Body of pancreas (tissue), 4 donors: ENCODE results near the gene SKOR1. TPM values are rescaled to one million over a fixed set of nuclear protein-coding genes. Genes with fewer than 3 reads are reported as not detected.

Experiments used
- ATAC-seq: fragments of 150-250 bp; one replicate; pipeline ENCODE4 v1.9.1; 2016
- DNase-seq, 4 donors: peaks; one replicate each; pipeline ENCODE4 v3.0.0-alpha.2; 2019
- H3K27ac ChIP-seq, 4 donors: fragments of 200-600 bp; sonication (generic); 1 replicate in 3 of 4; 2 replicates in 1 of 4; pipeline versions ENCODE4 v1.5.1 to v1.6.1; 2016 to 2019; ENCODE audit warnings: mild to moderate bottlenecking in 1 of 4, mixed read lengths in 1 of 4, moderate library complexity in 1 of 4
- H3K27me3 ChIP-seq, 2 donors: fragments of 200-600 bp; sonication (generic); one replicate each; pipeline ENCODE4 v1.6.0; 2016; ENCODE audit warnings: mild to moderate bottlenecking in 1 of 2
- H3K36me3 ChIP-seq, 2 donors: fragments of 200-600 bp; sonication (generic); replicated peaks in 1 of 2; 2 replicates each; pipeline ENCODE4 v1.5.1; 2016; ENCODE audit warnings: low read depth in 2 of 2; ENCODE audit not compliant: insufficient read depth in 1 of 2
- H3K4me1 ChIP-seq: fragments of 200-600 bp; sonication (generic); one replicate; pipeline ENCODE4 v1.6.0; 2016
- H3K4me3 ChIP-seq, 2 donors: fragments of 200-600 bp; sonication (generic); 1 replicate in 1 of 2; 2 replicates in 1 of 2; pipeline ENCODE4 v1.5.1; 2016 to 2019
- H3K9me3 ChIP-seq, 3 donors: fragments of 200-600 bp; sonication (generic); 1 replicate in 2 of 3; 2 replicates in 1 of 3; pipeline ENCODE4 v1.5.1; 2016
- POLR2A ChIP-seq, 3 donors: fragments of 450-650 bp; IDR thresholded peaks; one replicate each; pipeline ENCODE4 v1.6.1; 2016; ENCODE audit warnings: antibody characterized with exemption in 3 of 3, mild to moderate bottlenecking in 2 of 3
- WGBS, 2 donors: methylation state at CpG; one replicate each; pipeline ENCODE4 v1.1.5; 2017; 5-methylcytosine and 5-hydroxymethylcytosine counted together
- intact Hi-C: fragments of 100-400 bp; cut with DNase I; formaldehyde crosslinking; loops from one replicate; pipeline ENCODE4 v1.15.1; 2023
- small RNA-seq: library from RNA; depleted of rRNA; stranded (forward); fragments of <200 nt; gene quantifications from one replicate; pipeline ENCODE3, GENCODE V24; 2016
- total RNA-seq, 2 donors: library from RNA; depleted of rRNA; stranded (reverse); fragments of >200 nt; gene quantifications; one replicate each; pipeline ENCODE4 v1.1.0, GENCODE V29; 2016
- TF ChIP-seq, protein P1 (sequence below), 7 experiments: fragments of 450-650 bp in 4 of 7; fragments of 200-600 bp in 3 of 7; sonication (generic) in 3 of 7; IDR thresholded peaks; one replicate each; pipeline ENCODE4 v1.5.1; 2016 to 2019; ENCODE audit warnings: antibody characterized with exemption in 7 of 7

The SKOR1 gene
- total RNA-seq, 2 donors from 2014 or later, result under 0.01 to 0.78 TPM

DNA sequence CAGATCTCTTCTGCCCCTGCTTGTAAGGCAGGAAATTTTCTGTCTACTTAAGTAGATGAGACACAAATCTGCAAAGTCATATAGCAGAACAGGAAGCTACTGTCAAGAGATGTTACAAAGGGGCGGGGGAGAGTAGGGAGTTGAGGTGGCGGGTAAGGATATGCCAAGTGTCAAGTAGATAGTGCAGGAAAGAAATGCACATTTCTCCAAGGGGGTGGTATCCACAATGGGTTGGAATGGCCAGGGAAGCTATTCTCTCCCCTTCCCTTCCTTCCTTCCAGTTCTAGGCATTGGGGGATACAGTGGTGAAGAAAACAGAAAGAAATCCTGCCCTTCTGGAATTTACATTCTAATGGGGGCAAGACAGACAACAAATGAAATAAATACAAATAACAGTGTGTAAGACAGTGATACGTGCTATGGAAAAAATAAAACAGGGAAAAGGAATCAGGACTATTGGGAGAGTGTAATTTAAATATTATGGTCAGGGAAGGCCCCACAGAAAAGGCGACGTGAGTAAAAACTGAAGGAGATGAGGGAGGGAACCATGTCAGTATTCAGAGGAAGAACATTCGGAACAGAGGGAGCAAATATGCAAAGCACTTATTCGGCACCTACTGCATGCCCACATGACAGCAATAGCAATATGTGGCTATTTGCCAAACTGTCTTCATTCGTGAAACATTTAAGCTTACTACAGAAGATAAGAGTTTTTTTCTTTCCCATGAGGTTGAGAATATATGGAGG lies 57.4 kb downstream of the SKOR1 start:
- H3K4me1 ChIP-seq, result peaks cover 14% of the 10 kb centered on the region
- no peak for ATAC-seq
- 66 to 73% methylated on average over 8 of the region's 8 CpGs for WGBS, 2 donors
- H3K27ac ChIP-seq, result peak overlapping the region in 1 of 4 donors; percentile 5
- peak in 1 of 4 donors; percentile 39 for DNase-seq
- no peaks in the 10 kb centered on the region for H3K9me3 ChIP-seq
- intact Hi-C loops, result no loop called here
- no peaks in the 10 kb centered on the region for H3K36me3 ChIP-seq
- H3K27me3 ChIP-seq, result no peaks in the 10 kb centered on the region
- H3K4me3 ChIP-seq, result no peak overlapping the region
- TF ChIP-seq POLR2A (IDR thresholded peaks at IDR 0.05), result no peak
- TF ChIP-seq, protein P1, sequence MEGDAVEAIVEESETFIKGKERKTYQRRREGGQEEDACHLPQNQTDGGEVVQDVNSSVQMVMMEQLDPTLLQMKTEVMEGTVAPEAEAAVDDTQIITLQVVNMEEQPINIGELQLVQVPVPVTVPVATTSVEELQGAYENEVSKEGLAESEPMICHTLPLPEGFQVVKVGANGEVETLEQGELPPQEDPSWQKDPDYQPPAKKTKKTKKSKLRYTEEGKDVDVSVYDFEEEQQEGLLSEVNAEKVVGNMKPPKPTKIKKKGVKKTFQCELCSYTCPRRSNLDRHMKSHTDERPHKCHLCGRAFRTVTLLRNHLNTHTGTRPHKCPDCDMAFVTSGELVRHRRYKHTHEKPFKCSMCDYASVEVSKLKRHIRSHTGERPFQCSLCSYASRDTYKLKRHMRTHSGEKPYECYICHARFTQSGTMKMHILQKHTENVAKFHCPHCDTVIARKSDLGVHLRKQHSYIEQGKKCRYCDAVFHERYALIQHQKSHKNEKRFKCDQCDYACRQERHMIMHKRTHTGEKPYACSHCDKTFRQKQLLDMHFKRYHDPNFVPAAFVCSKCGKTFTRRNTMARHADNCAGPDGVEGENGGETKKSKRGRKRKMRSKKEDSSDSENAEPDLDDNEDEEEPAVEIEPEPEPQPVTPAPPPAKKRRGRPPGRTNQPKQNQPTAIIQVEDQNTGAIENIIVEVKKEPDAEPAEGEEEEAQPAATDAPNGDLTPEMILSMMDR (IDR thresholded peaks at IDR 0.05), result no peak

DNA sequence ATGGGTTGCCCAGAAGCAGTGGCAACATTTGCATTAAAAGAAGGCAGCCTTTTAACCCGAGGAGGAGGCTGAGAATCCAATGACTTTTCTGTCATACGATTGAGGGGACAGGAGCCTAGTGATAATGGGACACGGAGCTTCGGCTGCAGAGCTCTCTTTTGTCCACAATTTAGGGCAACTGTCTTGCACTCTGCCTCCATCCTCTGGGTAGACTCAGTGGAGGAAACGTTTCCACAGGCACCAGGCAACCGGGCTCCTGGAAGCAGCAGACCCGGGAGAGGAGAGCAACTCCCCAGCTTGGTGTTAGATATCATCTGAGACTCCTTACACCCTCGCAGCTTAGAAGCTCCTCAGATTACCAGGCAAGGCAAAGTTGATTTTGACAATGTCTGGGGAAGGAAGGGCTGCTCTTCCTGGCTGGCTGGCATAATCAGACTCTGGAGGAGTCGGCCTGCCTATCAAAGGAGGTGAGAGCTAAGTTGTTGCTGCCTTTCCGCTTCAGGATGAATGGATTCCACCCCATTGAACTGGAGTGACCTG lies 58.0 kb downstream of the SKOR1 start:
- ATAC-seq, result no peak

DNA sequence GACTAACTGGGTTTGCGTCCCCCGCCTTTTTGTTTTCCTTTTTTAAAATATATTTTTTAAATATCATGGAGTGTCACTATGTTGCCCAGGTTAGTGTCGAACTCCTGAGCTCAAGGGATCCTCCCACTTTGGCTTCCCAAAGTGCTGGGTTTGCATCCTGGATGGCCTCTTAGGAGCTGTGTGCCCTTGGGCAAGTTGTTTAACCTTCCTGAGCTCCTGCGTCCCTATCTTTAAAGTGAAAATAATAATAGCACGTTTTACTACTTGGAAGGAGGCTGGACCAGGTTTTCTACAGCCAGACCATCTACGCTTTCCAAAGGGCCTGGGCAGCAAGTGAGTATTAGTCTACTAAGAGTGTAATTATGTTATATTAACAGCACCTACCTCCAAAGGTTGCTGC lies 58.7 kb downstream of the SKOR1 start:
- TF ChIP-seq, protein P1 (IDR thresholded peaks at IDR 0.05), result no peak
- TF ChIP-seq POLR2A (IDR thresholded peaks at IDR 0.05), result no peak
- WGBS, 2 donors, result 66 to 71% methylated on average over 6 of the region's 6 CpGs
- H3K4me3 ChIP-seq, result no peak overlapping the region
- no peaks in the 10 kb centered on the region for H3K27me3 ChIP-seq
- H3K27ac ChIP-seq, result peak overlapping the region in 3 of 4 donors; percentile 75 to 87 (median 77)
- DNase-seq (no peak), ATAC-seq (no peak)
- intact Hi-C loops, result no loop called here
- H3K9me3 ChIP-seq, result no peaks in the 10 kb centered on the region
- H3K4me1 ChIP-seq, result peaks cover 14% of the 10 kb centered on the region
- no peaks in the 10 kb centered on the region for H3K36me3 ChIP-seq

More for the DNA sequence above, 58.0 kb downstream of the SKOR1 start:
- intact Hi-C loops, result no loop called here
- H3K9me3 ChIP-seq, result no peaks in the 10 kb centered on the region
- H3K4me1 ChIP-seq, result peaks cover 14% of the 10 kb centered on the region
- H3K27ac ChIP-seq, result peak overlapping the region in 2 of 4 donors; percentile 18 to 87
- H3K36me3 ChIP-seq, result no peaks in the 10 kb centered on the region
- TF ChIP-seq, protein P1 (IDR thresholded peaks at IDR 0.05), result no peak
- no peak for TF ChIP-seq POLR2A (IDR thresholded peaks at IDR 0.05)
- DNase-seq, result no peak
- H3K4me3 ChIP-seq, result no peak overlapping the region
- WGBS, 2 donors, result 61 to 71% methylated on average over 7 to 10 of the region's 10 CpGs
- H3K27me3 ChIP-seq, result no peaks in the 10 kb centered on the region

Small RNAs within 50 kb of the gene (small RNA-seq; reads per million reads assigned to genes)
- gene RNU6-1, result not detected

Other genes with a start within 250 kb of the SKOR1 start
- gene RNU6-1, start 14.5 kb downstream of the SKOR1 start, total RNA-seq, result not detected
- 10 to 100 TPM; 24.1 to 63.3 TPM for gene PIAS1, start 228.8 kb downstream of the SKOR1 start, total RNA-seq